ENCODE measurements around the gene CHD9.

DNA sequence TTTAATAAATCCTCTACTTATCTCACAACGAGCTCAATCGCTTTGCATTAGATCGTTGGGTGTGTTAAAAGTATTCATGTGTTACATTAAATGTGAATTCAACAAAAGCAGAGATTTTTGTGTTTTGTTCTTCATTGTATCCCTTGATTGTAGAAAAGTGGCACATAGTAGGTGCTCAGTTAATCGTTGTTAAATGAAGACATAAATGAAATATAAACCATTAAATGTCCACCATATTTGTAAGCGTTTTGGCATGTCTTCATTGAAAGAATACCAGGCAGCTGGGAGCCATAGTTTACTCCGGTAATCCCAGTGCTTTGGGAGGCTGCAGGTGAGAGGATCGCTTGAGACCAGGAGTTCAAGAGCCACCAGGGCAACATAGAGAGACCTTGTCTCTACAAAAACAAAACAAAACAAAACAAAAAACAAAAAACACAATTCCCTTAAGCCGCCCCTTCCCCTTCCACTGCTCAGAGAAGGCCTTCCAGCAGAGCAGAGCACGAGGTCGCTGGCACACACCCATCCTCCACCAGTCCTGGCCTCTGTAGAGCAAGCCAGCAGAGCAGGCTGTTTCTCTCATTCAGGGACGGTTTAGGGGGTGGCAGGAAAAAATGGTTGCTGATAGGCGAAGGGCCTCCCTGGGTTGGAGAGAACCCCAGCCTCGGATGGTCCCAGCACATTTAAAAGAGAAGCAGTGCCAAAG lies 673 bp upstream of the CHD9 start:
- no peak for TF ChIP-seq CTCF (conservative IDR thresholded peaks at IDR 0.05)
- no peak for TF ChIP-seq EZH2 (IDR thresholded peaks at IDR 0.05; ENCODE audit: low read depth)

Data from PC-9 (cell line).